H7 (cell line): ENCODE results near the gene TSHZ1. TPM values are rescaled to one million over a fixed set of nuclear protein-coding genes. Genes with fewer than 3 reads are reported as not detected.
A peak's percentile ranks its signal among the peaks of the same experiment; 100 is the strongest.
"Not testable (repeated sequence)": the region's sequence is repeated elsewhere in the genome, so short reads cannot be mapped to it uniquely, and the experiment has no call there.

ENCODE experiments used
- DNase-seq: peaks from one replicate; pipeline ENCODE4 v3.0.0; 2012
- H3K27me3 ChIP-seq: 2 replicates; pipeline ENCODE4 v1.6.0; 2011; ENCODE audit warnings: mild to moderate bottlenecking, low read length; ENCODE audit not compliant: control insufficient read depth, insufficient read depth
- H3K36me3 ChIP-seq: replicated peaks from 2 replicates; pipeline ENCODE4 v1.5.1; 2011; ENCODE audit warnings: low read length; ENCODE audit not compliant: control insufficient read depth, insufficient read depth
- H3K4me3 ChIP-seq: 2 replicates; pipeline ENCODE4 v1.5.1; 2011; ENCODE audit warnings: low read depth, mild to moderate bottlenecking, control low read depth, low read length, moderate library complexity; ENCODE audit not compliant: insufficient read depth
- total RNA-seq: library from RNA; depleted of rRNA; stranded (reverse); fragments of >200 nt; shearing (Covaris generic); gene quantifications from 2 replicates; pipeline ENCODE4 v1.2.3, GENCODE V29; 2014

The TSHZ1 gene
- total RNA-seq, 1 experiment from 2014 or later = 4.6 TPM

- Histone ChIP-seq H3K36me3 (no peaks in the 10 kb centered on the region), H3K4me3 (no peak overlapping the region), H3K27me3 (no peaks in the 10 kb centered on the region)
- no peak for DNase-seq
Measured at GRCh38 chr18:75172299-75173124, 38.1 kb upstream of the TSHZ1 start.

- no peaks in the 10 kb centered on the region for H3K27me3 ChIP-seq
- DNase-seq = peak; percentile 67
- no peak overlapping the region for H3K4me3 ChIP-seq
- H3K36me3 ChIP-seq = no peaks in the 10 kb centered on the region
Measured at GRCh38 chr18:75173125-75173432, 37.5 kb upstream of the TSHZ1 start.

GRCh38 chr18:75173738-75174137 lies 36.9 kb upstream of the TSHZ1 start:
- DNase-seq = no peak
- H3K4me3 ChIP-seq = no peak overlapping the region
- H3K36me3 ChIP-seq = no peaks in the 10 kb centered on the region
- no peaks in the 10 kb centered on the region for H3K27me3 ChIP-seq

GRCh38 chr18:75176849-75177248 lies 33.7 kb upstream of the TSHZ1 start:
- Histone ChIP-seq H3K36me3 (no peaks in the 10 kb centered on the region), H3K27me3 (no peaks in the 10 kb centered on the region), H3K4me3 (no peak overlapping the region)
- no peak for DNase-seq

GRCh38 chr18:75178376-75178775 lies 32.2 kb upstream of the TSHZ1 start:
- Histone ChIP-seq H3K4me3 (no peak overlapping the region), H3K27me3 (no peaks in the 10 kb centered on the region), H3K36me3 (no peaks in the 10 kb centered on the region)
- DNase-seq = no peak

GRCh38 chr18:75179819-75180600 lies 30.6 kb upstream of the TSHZ1 start:
- no peak for DNase-seq
- H3K4me3 ChIP-seq = no peak overlapping the region
- no peaks in the 10 kb centered on the region for H3K36me3 ChIP-seq
- no peaks in the 10 kb centered on the region for H3K27me3 ChIP-seq

GRCh38 chr18:75183524-75183923 lies 27.1 kb upstream of the TSHZ1 start:
- H3K36me3 ChIP-seq = no peaks in the 10 kb centered on the region
- DNase-seq = no peak
- no peaks in the 10 kb centered on the region for H3K27me3 ChIP-seq
- H3K4me3 ChIP-seq = no peak overlapping the region

- DNase-seq = no peak
- Histone ChIP-seq H3K4me3 (no peak overlapping the region), H3K27me3 (no peaks in the 10 kb centered on the region), H3K36me3 (no peaks in the 10 kb centered on the region)
Measured at GRCh38 chr18:75183973-75184493, 26.6 kb upstream of the TSHZ1 start.

GRCh38 chr18:75185460-75185859 lies 25.1 kb upstream of the TSHZ1 start:
- H3K4me3 ChIP-seq = no peak overlapping the region
- peak; percentile 30 for DNase-seq
- H3K36me3 ChIP-seq = no peaks in the 10 kb centered on the region

GRCh38 chr18:75187702-75188101 lies 22.9 kb upstream of the TSHZ1 start:
- H3K4me3 ChIP-seq, H3K36me3 ChIP-seq, DNase-seq, H3K27me3 ChIP-seq: not testable (repeated sequence)

More at GRCh38 chr18:75185460-75185859, 25.1 kb upstream of the TSHZ1 start:
- H3K27me3 ChIP-seq = no peaks in the 10 kb centered on the region

- H3K27me3 ChIP-seq = no peaks in the 10 kb centered on the region
- DNase-seq = no peak
- no peaks in the 10 kb centered on the region for H3K36me3 ChIP-seq
- no peak overlapping the region for H3K4me3 ChIP-seq
Measured at GRCh38 chr18:75189696-75190095, 20.9 kb upstream of the TSHZ1 start.

- Histone ChIP-seq H3K36me3 (no peaks in the 10 kb centered on the region), H3K27me3 (no peaks in the 10 kb centered on the region), H3K4me3 (no peak overlapping the region)
- no peak for DNase-seq
Measured at GRCh38 chr18:75192899-75193298, 17.7 kb upstream of the TSHZ1 start.

- no peaks in the 10 kb centered on the region for H3K36me3 ChIP-seq
- H3K4me3 ChIP-seq = no peak overlapping the region
- no peak for DNase-seq
- H3K27me3 ChIP-seq = peaks cover 5% of the 10 kb centered on the region; the same call in 1 of the 2 replicates
Measured at GRCh38 chr18:75198036-75198435, 12.6 kb upstream of the TSHZ1 start.

- H3K4me3 ChIP-seq = no peak overlapping the region
- DNase-seq = no peak
- no peaks in the 10 kb centered on the region for H3K36me3 ChIP-seq
- peaks cover 17% of the 10 kb centered on the region for H3K27me3 ChIP-seq
Measured at GRCh38 chr18:75199327-75199726, 11.3 kb upstream of the TSHZ1 start.

- DNase-seq = no peak
- H3K36me3 ChIP-seq = no peaks in the 10 kb centered on the region
- no peak overlapping the region for H3K4me3 ChIP-seq
- H3K27me3 ChIP-seq = peaks cover 25% of the 10 kb centered on the region
Measured at GRCh38 chr18:75200071-75200470, 10.5 kb upstream of the TSHZ1 start.
